PC-9 (cell line): ENCODE data around the gene R3HCC1L.

Experiments
- EZH2 ChIP-seq: fragments of 200-600 bp; sonication (generic); IDR thresholded peaks from 2 replicates; pipeline ENCODE4 v1.8.0; 2017; ENCODE audit warnings: antibody characterized with exemption, low read depth
- TF ChIP-seq, protein P1 (sequence below): fragments of 200-600 bp; sonication (generic); conservative IDR thresholded peaks from 2 replicates; pipeline ENCODE4 v1.6.1; 2017; ENCODE audit warnings: mixed run types, antibody characterized with exemption, mild to moderate bottlenecking, moderate library complexity

DNA sequence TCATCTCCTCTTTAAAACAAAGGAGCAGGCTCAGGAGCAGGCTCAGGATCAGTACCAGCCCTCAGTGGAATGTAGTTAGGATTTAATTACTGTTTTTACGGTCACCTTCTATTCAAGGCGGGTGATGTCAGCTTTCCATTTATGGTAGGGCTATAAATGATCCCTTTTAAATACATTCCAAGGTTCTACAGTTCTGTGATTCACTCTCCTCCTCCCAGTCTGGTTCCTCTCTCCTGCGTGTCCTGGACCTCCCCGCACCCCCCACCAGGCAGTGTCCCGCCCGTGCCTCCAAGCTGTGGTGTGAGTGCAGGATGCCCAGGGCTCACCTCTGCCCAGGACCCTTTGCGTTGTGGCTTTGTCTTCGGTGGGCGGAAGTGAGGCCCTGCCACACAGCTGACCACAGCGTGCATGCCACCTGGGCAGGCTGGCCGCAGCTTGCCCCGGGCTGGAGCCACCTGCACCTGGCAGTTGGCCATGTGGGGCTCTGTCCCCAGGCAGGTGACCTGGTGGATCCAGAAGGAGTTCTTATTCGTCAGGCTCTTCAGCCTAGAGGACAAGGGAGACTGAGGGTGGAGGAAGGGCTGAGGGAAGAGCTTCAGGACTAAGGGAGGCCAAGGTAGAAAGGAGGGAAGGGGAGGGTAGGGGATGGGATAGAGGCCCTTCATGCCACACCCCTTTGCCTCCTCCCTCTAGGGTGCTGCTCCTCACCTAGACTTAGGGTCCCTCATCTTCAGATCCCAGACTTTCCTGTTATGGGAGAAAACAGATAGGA, 124.4 kb downstream of the R3HCC1L start:
- TF ChIP-seq, protein P1, sequence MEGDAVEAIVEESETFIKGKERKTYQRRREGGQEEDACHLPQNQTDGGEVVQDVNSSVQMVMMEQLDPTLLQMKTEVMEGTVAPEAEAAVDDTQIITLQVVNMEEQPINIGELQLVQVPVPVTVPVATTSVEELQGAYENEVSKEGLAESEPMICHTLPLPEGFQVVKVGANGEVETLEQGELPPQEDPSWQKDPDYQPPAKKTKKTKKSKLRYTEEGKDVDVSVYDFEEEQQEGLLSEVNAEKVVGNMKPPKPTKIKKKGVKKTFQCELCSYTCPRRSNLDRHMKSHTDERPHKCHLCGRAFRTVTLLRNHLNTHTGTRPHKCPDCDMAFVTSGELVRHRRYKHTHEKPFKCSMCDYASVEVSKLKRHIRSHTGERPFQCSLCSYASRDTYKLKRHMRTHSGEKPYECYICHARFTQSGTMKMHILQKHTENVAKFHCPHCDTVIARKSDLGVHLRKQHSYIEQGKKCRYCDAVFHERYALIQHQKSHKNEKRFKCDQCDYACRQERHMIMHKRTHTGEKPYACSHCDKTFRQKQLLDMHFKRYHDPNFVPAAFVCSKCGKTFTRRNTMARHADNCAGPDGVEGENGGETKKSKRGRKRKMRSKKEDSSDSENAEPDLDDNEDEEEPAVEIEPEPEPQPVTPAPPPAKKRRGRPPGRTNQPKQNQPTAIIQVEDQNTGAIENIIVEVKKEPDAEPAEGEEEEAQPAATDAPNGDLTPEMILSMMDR, result no peak
- no peak for TF ChIP-seq EZH2
